ENCODE data around the gene KIAA1755.

The KIAA1755 gene

DNA sequence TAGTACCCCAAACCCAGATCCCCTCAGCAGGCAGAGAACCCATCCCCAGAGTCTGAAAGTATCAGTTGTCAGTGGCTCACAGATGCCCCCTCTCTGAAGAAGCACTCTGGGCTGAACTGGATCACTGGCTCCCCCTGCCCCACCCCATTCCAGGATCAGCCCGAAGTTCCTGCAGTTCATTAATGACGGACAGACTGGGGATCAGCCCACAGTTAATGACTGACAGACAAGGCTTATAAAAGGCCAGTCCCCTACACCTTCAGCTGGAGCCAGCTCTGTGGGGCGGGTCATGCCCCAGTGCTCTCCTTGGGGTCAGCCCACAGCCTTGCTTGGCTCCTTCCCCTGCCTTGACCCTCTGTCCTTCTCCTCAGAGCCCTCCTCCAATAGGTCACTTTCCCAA is 21.7 kb downstream of the KIAA1755 start:
- H4K20me1 ChIP-seq (ENCODE audit: control insufficient read depth, insufficient read depth, low read depth, low read length): no peaks in the 10 kb centered on the region
- H3K27me3 ChIP-seq (ENCODE audit: control insufficient read depth, low read length): no peaks in the 10 kb centered on the region
- no peak overlapping the region for H3K4me2 ChIP-seq (ENCODE audit: low read length)
- H3F3A ChIP-seq (ENCODE audit: control insufficient read depth, insufficient read depth): no peaks in the 10 kb centered on the region
- H3K4me1 ChIP-seq (ENCODE audit: control insufficient read depth, low read length): no peaks in the 10 kb centered on the region
- TF ChIP-seq, protein P1, sequence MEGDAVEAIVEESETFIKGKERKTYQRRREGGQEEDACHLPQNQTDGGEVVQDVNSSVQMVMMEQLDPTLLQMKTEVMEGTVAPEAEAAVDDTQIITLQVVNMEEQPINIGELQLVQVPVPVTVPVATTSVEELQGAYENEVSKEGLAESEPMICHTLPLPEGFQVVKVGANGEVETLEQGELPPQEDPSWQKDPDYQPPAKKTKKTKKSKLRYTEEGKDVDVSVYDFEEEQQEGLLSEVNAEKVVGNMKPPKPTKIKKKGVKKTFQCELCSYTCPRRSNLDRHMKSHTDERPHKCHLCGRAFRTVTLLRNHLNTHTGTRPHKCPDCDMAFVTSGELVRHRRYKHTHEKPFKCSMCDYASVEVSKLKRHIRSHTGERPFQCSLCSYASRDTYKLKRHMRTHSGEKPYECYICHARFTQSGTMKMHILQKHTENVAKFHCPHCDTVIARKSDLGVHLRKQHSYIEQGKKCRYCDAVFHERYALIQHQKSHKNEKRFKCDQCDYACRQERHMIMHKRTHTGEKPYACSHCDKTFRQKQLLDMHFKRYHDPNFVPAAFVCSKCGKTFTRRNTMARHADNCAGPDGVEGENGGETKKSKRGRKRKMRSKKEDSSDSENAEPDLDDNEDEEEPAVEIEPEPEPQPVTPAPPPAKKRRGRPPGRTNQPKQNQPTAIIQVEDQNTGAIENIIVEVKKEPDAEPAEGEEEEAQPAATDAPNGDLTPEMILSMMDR (IDR thresholded peaks at IDR 0.05; ENCODE audit: low read depth, low read length, poor library complexity, severe bottlenecking): no peak
- TF ChIP-seq EZH2phosphoT487 (IDR thresholded peaks at IDR 0.05; ENCODE audit: borderline replicate concordance, low read length): no peak
- H3K9me2 ChIP-seq (replicated peaks; ENCODE audit: control insufficient read depth, low read length): no peaks in the 10 kb centered on the region
- H3K4me3 ChIP-seq (ENCODE audit: low read length): no peak overlapping the region
- no peaks in the 10 kb centered on the region for H3K36me3 ChIP-seq (ENCODE audit: control insufficient read depth, low read length)
- H3K9me3 ChIP-seq (ENCODE audit: control insufficient read depth, insufficient read depth, low read length): peaks cover 40% of the 10 kb centered on the region
- H3K27ac ChIP-seq (ENCODE audit: low read depth, low read length): no peak overlapping the region
- no peaks in the 10 kb centered on the region for H3K79me2 ChIP-seq (ENCODE audit: control insufficient read depth, low read length)

DNA sequence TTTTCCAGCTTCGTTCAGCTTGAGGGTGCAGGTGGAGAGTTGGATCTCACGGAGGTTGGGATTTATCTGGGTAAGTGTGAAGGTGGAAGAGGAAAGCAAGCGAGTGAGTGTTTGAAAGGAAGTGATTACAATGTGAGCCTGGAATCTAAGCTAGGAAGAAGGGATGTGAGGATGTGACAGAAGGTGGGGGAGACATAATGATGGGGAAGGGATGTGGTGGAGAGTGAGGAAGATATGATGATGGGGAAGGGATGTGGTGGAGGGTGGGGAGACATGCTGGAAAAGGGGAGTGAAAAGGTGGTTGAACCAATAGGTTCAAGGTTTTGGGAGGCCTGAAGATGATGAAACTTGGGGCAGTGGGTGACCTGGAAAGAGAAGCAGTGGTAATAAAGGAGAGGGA is 23.2 kb downstream of the KIAA1755 start:
- H4K20me1 ChIP-seq (ENCODE audit: control insufficient read depth, insufficient read depth, low read depth, low read length): no peaks in the 10 kb centered on the region
- no peaks in the 10 kb centered on the region for H3K4me1 ChIP-seq (ENCODE audit: control insufficient read depth, low read length)
- no peaks in the 10 kb centered on the region for H3F3A ChIP-seq (ENCODE audit: control insufficient read depth, insufficient read depth)
- peaks cover 27% of the 10 kb centered on the region for H3K9me3 ChIP-seq (ENCODE audit: control insufficient read depth, insufficient read depth, low read length)
- no peak for TF ChIP-seq EZH2phosphoT487 (IDR thresholded peaks at IDR 0.05; ENCODE audit: borderline replicate concordance, low read length)
- TF ChIP-seq, protein P1 (IDR thresholded peaks at IDR 0.05; ENCODE audit: low read depth, low read length, poor library complexity, severe bottlenecking): no peak
- H3K36me3 ChIP-seq (ENCODE audit: control insufficient read depth, low read length): no peaks in the 10 kb centered on the region
- no peaks in the 10 kb centered on the region for H3K27me3 ChIP-seq (ENCODE audit: control insufficient read depth, low read length)
- no peak overlapping the region for H3K4me2 ChIP-seq (ENCODE audit: low read length)
- no peaks in the 10 kb centered on the region for H3K79me2 ChIP-seq (ENCODE audit: control insufficient read depth, low read length)
- H3K9me2 ChIP-seq (replicated peaks; ENCODE audit: control insufficient read depth, low read length): no peaks in the 10 kb centered on the region
- H3K27ac ChIP-seq (ENCODE audit: low read depth, low read length): no peak overlapping the region
- no peak overlapping the region for H3K4me3 ChIP-seq (ENCODE audit: low read length)

DNA sequence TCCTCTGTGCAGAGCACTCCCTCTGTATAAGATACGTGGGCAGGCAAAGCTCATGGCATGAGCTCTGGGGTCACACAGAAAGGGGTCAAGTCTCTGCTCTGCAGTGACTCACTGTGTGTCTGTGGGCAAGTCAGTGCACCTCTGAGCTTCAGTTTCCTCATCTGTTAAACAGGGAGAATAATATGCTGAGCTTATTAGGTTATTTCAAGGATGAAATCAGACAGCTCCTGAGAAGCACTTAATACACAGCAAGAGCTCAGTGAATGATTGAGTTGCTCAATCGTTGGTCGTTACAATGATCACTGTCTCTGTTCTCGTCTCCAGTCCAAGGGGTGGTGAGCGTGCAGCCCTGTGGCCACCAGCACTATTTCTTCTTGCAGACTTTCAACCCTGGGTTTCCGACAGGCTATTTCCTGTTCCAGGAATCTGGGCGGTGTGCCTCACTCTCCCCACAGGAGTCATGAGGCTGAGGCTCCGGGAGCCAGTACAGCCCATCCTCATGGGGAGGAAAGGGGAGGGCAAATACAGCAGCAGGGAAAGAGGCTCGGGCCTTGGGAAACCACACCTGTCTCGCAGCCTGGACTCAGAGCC is 28.9 kb downstream of the KIAA1755 start:
- Histone ChIP-seq H3K9me3 (ENCODE audit: control insufficient read depth, insufficient read depth, low read length) (no peaks in the 10 kb centered on the region), H3K36me3 (ENCODE audit: control insufficient read depth, low read length) (no peaks in the 10 kb centered on the region), H3K4me2 (ENCODE audit: low read length) (no peak overlapping the region), H3K27ac (ENCODE audit: low read depth, low read length) (no peak overlapping the region), H3K4me1 (ENCODE audit: control insufficient read depth, low read length) (no peaks in the 10 kb centered on the region), H3K4me3 (ENCODE audit: low read length) (no peak overlapping the region), H3K79me2 (ENCODE audit: control insufficient read depth, low read length) (no peaks in the 10 kb centered on the region), H3K27me3 (ENCODE audit: control insufficient read depth, low read length) (no peaks in the 10 kb centered on the region), H3K9me2 (replicated peaks; ENCODE audit: control insufficient read depth, low read length) (no peaks in the 10 kb centered on the region), H4K20me1 (ENCODE audit: control insufficient read depth, insufficient read depth, low read depth, low read length) (no peaks in the 10 kb centered on the region), H3F3A (ENCODE audit: control insufficient read depth, insufficient read depth) (no peaks in the 10 kb centered on the region)
- TF ChIP-seq EZH2phosphoT487 (IDR thresholded peaks at IDR 0.05; ENCODE audit: borderline replicate concordance, low read length): no peak
- TF ChIP-seq, protein P1 (IDR thresholded peaks at IDR 0.05; ENCODE audit: low read depth, low read length, poor library complexity, severe bottlenecking): no peak

Data from DOHH2 (cell line).